Astrocyte of the spinal cord (primary cell): ENCODE measurements around the gene SRGAP3.

Source experiments
- DNase-seq: peaks from one replicate; pipeline ENCODE4 v3.0.0; 2011; ENCODE audit warnings: low read depth, low spot score
- H3K4me3 ChIP-seq: 2 replicates; pipeline ENCODE4 v1.5.1; 2011; ENCODE audit warnings: low read depth, mild to moderate bottlenecking, low read length, moderate library complexity
- in situ Hi-C: cut with HindIII; loops from 2 replicates; pipeline ENCODE4 v1.10.0; 2017; ENCODE audit warnings: low sequenced_read_pairs
- TF ChIP-seq, protein P1 (sequence below): IDR thresholded peaks from 2 replicates; pipeline ENCODE4 v1.5.1; 2012; ENCODE audit warnings: low read depth, mild to moderate bottlenecking, low read length, inconsistent platforms

SRGAP3 gene

GRCh38 chr3:9079676-9080075 lies 169.8 kb downstream of the SRGAP3 start:
- TF ChIP-seq, protein P1, sequence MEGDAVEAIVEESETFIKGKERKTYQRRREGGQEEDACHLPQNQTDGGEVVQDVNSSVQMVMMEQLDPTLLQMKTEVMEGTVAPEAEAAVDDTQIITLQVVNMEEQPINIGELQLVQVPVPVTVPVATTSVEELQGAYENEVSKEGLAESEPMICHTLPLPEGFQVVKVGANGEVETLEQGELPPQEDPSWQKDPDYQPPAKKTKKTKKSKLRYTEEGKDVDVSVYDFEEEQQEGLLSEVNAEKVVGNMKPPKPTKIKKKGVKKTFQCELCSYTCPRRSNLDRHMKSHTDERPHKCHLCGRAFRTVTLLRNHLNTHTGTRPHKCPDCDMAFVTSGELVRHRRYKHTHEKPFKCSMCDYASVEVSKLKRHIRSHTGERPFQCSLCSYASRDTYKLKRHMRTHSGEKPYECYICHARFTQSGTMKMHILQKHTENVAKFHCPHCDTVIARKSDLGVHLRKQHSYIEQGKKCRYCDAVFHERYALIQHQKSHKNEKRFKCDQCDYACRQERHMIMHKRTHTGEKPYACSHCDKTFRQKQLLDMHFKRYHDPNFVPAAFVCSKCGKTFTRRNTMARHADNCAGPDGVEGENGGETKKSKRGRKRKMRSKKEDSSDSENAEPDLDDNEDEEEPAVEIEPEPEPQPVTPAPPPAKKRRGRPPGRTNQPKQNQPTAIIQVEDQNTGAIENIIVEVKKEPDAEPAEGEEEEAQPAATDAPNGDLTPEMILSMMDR = no peak
- in situ Hi-C loops = no loop called here

DNA sequence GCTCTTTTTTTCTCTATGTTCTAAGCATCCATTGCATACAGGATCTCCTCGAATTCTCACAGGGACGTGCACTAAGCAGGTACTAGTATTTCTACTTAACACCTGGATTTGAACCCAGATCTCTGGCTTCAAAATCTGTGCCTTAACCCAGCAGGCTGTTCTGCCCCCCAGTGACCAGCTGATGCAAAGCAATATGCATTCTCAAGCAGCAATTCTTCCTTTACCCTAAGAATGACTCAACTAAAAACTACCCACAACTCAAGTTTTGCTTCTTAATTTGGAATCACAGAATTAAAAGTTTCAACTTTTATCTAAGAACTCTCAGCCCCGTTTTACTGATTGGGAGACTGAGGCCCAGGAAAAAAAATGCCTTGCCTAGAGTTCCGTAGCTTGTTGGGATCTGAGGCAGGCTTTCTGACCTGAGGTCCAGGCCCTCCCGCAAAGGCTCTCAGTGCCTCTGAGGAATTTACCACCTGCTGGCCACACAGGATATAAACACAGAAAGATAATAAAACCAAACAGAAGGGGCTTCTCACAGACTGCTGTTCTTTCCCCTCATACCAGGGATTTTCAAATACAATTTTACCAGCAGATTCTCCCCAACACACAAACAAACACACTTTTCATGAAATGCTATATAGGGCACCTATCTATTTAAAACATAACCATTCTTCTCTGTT lies 170.7 kb downstream of the SRGAP3 start:
- DNase-seq = no peak
- TF ChIP-seq, protein P1 = no peak
- in situ Hi-C loops = no loop called here

More at GRCh38 chr3:9079676-9080075, 169.8 kb downstream of the SRGAP3 start:
- no peak overlapping the region for H3K4me3 ChIP-seq
- DNase-seq = no peak

DNA sequence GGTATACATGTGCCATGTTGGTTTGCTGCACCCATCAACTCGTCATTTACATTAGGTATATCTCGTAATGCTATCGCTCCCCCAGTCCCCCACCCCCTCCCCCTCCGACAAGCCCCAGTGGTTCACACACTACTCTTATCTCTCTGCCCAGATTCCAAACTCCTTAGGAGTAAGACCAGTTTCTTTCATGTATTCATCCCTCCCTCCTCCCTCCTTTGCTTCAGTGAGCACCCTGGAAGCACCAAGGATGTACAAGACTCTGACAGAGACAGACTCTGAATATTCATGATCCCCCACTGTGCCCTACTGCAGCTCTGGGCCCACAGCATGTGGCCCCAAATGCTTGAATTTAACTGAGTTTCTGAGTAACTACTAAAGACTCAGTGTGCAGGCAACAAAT lies 172.4 kb downstream of the SRGAP3 start:
- H3K4me3 ChIP-seq = no peak overlapping the region
- no peak for DNase-seq
- TF ChIP-seq, protein P1 = no peak
- in situ Hi-C loops = no loop called here

More for the DNA sequence above, 170.7 kb downstream of the SRGAP3 start:
- H3K4me3 ChIP-seq = no peak overlapping the region

DNA sequence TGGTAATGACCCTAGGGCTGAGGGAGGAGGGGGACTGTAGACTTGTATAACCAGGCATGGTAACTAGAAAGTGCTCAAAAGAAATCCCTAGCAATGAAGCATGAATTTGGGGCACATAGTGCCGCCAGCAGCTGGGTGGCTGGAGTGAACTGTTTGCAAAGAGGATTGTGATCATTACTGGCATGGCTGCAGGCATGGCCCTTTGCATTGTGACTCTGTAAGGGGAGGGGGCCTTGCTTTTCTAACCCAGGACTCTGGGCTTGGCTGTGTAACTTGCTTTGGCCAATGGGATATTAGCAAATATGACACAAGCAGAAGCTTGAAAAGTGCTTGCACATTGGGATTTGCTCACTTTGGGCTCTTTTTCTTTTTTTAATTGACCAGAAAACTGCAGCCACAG lies 173.7 kb downstream of the SRGAP3 start:
- in situ Hi-C loops = no loop called here
- no peak overlapping the region for H3K4me3 ChIP-seq
- TF ChIP-seq, protein P1 = no peak
- DNase-seq = no peak

DNA sequence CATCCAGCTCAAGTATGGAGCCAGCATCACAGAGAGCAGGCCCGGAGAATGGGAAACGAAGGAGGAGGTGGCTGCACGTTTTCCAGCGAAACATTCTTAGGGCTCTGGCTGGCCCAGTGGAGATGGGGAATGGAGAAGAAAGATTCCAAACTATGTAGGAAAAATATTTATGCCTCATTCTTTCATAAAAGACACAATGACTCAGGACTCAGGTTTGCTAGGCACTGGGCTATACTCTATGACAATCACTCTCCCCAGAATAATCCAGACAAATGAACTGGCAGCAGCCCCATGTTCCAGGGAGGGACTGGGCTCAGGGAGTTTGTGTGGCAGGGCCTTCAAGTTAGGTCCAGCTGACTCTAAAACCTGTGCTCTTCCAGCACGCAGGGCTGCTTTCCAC lies 175.4 kb downstream of the SRGAP3 start:
- TF ChIP-seq, protein P1 = no peak
- H3K4me3 ChIP-seq = no peak overlapping the region
- in situ Hi-C loops = no loop called here
- DNase-seq = no peak

- DNase-seq = no peak
- TF ChIP-seq, protein P1 = no peak
- in situ Hi-C loops = no loop called here
- no peak overlapping the region for H3K4me3 ChIP-seq
Measured at GRCh38 chr3:9072667-9073009, 176.8 kb downstream of the SRGAP3 start.
